GM21717 (cell line): ENCODE results near the gene VWC2L.

Source experiments
- ATAC-seq: cut with Tn5 transposase; IDR thresholded peaks from one replicate; pipeline ENCODE4 v1.9.1; 2021; ENCODE audit warnings: mild to moderate bottlenecking, moderate library complexity; ENCODE audit not compliant: unreplicated experiment

The VWC2L gene

DNA sequence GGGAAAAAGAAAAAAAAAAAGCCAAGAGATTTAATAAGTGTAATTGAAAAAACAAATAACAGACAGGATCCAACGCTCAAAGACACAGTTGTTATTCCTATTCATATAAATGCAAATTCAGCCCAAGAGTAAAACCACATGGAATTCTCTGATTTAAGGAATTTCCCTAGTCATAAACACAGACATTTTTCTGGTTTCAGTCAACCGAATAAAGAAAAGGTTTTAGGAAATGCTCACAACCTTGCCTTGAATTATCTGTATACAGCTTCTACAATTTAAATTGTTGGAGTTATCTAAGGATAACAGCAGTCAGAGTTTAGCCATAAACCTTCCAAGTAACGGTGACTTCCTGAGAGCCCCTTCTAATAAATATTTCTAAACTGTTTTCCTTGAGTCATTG is 122.7 kb downstream of the VWC2L start:
- no peak for ATAC-seq

DNA sequence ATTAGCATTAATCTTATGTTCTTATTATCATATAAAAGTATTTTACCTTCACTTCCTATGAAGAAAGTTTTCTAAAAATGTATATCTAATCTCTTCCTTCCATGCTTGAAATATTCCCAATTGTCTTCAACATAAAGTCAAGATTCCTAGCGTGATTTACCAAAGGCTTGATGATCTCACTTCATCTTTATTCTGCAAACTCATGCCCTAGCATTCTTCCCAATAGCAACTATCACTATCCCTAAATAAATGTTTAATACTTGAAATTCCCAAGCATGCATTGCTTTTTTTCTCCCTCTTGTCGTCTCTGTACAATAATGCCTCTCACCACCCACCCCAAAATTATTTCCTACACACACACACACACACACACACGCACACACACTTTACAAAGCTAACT is 125.8 kb downstream of the VWC2L start:
- no peak for ATAC-seq

DNA sequence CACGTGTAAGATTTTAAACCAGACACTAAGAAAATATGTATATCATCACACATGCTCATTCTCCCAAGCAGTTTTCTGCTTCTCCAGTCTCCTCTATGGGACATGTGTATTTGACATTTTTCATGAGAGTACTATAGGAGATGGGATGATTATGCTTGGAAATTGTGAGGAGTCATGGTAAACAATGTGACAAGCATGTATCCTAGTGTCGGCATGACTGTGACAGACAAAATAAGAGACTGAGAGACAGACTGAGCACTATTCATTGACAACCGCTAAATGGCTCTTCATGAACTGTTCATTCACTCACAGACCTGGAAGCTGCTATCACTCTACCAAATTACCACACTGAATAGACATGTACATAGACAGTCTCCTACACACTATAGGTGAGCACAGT is 127.1 kb downstream of the VWC2L start:
- ATAC-seq: no peak

DNA sequence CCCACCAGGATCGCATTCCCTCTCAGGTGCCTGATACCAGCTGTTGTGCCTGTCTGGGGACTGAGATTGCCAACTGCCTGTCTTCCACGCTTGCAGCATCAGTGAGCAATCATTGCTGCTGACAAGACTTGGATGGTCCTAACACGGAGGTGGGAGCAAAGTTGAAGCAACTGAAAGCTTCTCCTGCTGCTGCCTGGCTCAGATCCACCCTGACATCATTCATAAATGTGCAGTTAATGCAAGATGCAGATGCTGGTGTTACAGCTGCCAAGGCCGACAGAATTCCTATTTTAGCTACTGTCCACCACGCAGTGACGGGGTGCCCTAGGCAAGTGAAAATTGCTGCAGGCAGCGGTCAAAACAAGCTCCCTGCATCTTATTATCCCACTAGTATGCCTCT is 131.4 kb downstream of the VWC2L start:
- ATAC-seq: no peak

DNA sequence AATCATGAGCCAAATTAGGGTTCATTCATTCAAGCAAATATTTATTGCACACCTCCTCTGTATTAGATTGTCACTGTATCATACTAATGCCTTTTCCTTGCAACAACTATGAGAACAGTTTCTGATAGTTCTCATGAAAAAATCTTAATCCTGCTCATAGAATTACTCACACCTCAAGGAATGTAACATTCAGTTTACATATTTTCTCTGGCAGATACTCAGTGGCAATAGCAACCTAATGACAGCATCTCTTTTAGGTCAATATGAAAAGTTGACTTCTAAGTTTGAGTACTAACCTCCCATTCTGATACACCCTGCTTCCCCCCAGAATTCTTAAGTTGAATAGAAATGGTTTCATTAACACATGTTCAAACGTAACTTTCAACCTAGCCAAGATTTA is 132.0 kb downstream of the VWC2L start:
- no peak for ATAC-seq

DNA sequence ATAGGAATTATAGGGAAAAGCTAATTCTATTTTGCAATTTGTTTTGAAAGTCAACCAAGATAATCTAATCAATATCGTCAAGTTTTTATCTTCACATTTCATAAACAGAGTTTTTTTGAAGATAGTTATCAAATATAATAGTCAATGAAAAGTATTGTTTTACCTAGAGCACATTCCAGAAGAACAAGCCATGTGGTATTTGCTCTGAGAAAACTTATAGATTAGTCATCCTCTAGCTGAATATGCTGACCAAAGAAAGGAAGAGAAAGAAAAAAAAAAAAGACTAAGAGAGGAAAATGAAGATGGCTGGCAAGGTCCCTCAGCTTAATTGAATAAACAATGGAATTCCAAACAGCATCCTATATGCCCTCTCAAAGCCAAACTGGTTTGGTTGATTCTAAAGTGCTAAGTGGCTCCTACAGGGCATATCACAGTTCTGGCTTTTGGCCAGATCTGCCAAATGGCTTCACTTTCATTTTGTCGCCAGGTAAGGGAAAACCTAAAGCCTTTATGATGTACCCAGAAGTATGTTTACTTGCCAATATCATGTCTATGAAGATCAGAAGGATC is 132.6 kb downstream of the VWC2L start:
- ATAC-seq: no peak

DNA sequence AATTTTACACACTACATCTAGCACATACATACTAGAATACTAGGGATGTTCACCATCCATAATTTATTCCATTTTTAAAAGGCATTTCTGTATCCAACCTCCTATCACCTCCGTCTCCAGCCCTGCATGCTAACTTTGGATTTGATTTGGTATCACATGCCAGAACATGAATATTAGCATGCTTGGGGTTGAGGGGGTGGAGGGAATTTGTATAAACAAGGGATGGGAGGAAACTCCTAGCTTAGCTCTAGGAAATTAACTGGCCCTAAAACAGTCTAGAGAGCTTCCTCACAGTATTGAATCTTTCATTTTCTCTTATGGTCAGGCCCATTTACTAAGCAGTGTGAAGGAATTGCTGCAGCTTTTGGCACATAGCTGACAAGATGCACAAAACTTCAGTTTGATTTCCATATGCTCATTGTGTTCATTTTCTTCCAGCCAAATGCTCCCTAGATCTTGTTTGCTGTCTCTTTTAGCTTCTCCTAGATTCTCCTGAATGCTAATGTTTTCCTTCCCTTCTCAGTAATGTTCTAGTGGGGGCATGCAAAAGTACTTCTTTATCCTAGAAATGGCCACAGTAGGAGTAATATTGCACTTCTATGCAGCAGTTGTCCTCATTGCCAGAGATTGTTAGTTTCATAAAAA is 135.2 kb downstream of the VWC2L start:
- ATAC-seq: no peak

DNA sequence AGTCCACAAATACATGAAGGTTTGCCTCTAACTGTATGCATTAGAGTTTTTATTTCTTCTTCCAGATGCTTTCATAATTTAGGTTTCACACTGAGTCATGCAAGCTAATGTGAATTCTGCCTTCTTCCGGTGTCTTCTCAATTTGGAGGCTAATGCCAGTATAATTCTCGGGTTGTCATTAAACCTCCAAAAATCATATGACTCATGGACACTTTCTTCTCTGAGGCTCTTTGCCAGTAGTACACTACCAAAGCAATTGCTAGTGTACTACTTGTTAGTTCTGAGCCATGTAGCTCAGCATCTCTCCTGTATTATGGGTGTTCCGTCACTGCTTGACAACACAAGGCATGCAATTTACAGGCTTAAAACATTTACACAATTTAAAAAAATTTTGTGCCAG is 137.1 kb downstream of the VWC2L start:
- ATAC-seq: no peak

DNA sequence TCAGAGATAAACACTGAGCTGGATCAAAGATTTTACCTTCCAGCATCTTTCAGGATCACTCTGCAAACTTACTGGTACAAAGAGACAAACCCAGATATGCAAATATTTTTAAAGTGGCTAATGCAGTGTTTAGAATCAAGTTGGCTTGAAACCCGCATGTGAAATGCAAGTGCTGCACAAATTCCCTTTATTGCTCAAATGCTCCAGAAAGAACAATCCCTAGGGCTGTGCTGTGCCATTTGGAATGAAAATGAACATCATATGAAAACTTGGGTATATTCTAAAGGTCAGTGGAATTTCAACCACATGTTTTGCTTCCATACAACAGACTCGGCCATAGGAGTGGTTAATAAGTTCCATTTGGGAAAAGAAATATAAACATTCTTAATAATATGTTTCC is 139.1 kb downstream of the VWC2L start:
- no peak for ATAC-seq

DNA sequence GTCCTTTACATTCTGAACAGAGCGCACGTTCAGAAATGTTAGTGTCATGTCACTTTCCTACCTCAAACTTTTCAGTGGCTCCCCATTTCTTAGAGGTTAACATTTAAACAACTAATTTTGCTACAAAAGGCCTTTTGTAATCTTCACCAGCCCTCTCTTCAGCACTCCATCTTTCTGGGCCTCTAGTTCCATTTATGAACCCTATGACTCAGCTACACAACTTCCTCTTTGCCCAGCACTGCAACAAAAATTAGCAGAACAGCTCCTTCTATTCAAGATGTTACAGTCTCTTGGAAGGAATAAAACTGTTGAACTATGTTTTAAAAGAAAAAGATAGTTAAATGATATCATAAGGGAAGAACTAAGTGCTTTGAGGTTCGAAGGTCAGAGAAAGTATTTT is 139.9 kb downstream of the VWC2L start:
- no peak for ATAC-seq

DNA sequence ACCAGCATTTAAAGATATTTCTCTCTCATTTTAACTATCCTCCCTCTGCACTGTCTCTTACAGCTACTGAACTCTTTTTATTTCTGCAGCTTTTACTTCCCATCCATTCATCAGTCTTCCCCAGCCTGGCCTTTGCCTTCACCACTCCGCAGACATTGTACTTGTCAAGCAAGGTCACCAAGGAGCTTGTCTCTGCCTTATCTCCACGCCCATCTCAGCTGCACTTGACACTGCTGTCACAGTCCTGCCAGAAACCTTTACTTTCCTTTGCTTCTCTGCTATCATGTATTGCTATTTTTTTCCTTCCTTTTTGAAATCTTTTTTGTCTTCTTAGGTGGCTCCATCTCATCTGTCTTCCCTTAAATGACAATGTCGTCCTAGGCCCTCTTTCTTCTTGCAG is 147.0 kb downstream of the VWC2L start:
- no peak for ATAC-seq

DNA sequence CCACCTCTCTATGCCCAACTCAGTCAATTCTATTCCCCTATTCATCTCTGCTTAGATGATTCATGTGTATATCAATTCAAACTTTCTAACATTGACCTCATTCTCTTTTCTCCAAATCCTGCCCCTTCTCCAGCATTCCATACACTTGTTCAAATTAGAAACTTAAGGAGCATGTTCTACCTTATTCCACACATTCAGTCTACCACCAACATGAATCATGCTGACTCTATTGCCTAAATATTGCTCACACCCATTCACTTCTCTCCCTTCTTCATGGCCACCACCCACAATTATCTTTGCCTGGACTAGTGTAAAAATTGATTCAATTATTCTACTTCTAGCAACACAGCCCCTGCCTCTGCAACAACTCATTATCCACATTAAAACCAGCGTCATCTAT is 147.5 kb downstream of the VWC2L start:
- no peak for ATAC-seq

DNA sequence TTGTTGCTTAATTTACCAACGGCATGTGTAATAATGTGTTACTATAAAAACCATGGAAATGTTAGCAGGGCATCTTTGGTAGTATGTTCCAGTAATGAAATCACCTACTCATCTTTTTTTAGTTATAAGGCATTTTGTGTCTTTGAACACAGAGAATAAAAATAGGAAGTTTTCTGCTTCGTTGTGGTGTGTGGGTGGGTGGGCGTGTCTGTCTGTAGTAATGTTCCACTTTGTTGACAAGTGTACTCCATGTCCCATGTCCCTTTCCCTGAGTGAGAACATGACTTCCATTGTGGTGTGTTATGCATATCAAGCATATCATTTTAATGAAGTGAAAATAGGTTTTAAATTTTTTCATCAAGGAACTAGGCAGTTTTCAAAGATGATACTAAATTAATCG is 149.3 kb downstream of the VWC2L start:
- no peak for ATAC-seq

DNA sequence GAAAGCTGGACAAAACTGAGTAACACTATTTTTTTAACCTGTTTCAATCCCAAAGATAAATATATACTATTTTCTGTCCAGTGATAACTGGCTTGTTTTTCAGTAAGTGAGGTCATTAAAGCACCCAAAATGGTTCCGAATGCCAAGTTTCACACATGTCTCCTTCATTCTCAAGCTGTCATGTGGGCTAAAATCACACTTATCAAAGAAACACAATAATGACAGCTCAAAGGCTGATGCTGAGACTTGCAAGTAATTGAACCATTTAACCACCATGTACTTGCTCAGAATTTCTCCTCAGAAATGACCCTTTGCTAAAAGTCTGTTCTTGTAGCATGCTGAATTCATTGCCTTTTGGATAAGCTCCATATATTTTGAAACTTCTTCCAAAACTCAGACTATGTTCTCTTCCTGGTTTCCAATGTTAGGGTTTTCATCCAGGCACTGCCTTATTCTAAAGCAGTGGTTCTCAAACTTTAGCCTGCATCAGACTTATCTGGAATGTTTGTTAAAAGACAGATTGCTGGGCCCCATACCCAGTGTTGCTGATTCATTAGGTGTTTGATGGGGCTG is 149.8 kb downstream of the VWC2L start:
- ATAC-seq: no peak

DNA sequence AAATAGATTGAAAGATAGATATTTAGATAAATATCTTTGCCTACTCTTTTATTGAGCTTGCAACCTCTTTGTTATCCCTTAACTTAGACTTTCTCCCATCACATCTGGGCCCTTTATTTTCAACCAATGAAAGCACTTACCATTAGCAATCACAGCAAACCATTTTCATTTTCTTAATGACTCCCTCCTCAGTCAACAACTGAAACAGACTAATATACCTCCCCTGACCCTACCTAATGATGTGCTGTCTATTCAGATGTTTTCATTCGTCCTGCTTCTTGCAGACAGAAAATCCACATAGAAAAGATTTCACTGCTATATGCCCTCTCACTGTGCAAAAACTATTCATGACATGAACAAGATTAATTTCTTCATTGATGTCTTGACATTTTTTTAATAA is 154.4 kb downstream of the VWC2L start:
- no peak for ATAC-seq

DNA sequence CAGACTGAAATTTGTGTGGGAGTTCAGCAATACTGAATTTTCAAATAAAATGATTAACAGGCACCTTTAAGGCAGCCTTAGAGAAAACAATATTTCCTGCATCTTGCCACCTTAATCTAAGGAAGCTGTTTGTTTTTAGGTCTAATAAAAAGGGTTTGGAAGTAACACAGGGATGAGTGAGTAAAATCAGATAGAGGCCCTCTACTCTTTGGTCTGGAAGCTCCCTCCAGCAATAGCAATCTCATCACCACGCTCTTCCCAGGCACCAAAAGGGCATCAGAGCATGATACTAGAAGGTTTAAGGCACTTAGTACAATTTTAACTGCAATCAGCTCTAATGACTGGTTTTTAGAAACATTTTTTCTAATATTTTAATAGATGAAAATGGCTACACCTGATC is 155.6 kb downstream of the VWC2L start:
- no peak for ATAC-seq

DNA sequence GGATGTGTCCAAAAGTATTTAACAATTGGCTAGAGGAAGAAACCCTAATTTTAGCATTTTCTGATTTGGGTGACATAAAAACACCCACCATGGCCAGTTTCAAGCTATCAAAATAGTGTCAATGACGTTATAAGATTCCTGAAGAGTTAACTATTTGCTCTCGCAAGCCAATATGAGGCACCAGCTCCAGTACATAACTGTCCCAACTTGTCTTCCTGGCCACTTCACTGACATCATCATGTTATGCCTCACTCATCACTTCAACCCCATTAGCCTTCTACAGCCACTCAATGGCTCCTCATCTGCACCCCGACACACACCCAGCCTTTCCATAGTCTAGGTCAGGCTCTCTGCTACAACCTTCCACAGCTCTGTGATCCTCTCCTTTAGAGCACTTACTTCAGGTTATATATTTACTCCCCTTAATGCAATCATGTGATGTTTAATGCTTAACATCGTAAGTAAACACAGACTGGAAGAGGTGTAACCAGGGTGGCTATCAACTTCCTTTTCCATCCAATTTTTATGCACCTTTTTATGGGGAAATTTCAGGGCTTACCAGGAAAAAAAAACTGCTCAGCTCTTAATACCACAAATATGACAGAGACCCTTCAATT is 158.7 kb downstream of the VWC2L start:
- no peak for ATAC-seq

DNA sequence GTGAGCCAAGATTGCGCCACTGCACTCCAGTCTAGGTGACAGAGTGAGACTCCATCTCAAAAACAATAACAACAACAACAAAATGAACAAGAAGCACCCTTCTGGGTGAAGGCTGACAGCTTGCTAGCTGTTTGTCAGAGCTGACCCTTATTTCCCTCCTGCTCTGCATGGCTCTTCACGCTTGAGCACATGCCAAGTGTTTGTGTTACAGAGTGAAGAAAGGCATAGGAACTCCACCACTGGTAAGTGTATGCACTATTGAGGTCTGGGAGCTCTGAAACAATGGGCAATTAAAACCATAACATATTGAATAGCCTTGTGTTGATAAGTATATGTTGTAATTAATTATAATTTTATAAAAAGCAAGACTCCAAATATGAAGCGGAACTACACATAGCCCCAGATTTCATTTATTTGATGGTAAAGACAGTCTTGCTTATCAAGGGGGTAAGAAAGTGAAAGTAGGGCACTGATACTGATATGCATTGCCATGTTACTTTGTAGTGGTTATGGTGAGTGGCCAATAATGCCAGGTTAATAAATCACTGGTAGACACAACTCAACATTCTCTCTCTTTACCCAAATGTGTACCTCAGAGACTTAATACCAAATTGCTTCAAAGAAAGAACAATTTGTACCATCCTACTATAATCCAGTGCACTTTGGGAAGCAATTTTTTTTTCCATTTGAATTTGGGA is 163.4 kb downstream of the VWC2L start:
- ATAC-seq: no peak

DNA sequence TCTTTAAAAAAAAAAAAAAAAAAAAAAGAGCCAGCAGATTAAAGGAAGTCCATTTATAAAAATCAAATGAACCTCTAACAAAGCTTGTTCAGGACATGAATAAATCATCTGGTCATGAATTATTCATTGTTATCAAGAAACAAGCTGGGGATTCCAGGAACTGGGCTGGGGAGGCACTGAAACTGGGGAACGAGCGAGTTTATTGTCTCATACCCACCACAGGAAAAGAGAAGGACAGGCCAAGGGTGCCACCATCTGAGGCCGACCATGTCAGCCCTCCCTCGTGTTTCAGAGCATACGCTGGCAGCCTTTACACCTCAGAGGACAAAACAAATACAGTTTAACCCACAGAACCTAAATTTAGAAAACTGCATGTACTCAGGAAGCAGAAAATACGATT is 164.2 kb downstream of the VWC2L start:
- no peak for ATAC-seq

DNA sequence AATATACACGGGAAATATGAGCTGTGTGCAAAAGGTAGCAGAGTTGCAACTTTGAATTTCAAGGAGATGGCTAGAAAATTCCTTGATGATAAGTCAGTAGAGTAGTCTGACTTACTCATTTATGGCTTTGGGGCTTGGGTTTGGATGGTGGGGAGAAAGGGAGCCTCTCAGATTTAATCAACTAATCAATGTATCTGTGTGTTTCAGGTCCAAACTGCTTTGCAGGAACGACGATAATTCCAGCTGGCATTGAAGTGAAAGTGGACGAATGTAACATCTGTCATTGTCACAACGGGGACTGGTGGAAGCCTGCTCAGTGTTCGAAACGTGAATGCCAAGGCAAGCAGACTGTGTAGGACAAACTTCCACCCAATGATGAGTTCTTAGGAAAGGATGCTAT is 164.6 kb downstream of the VWC2L start:
- no peak for ATAC-seq

DNA sequence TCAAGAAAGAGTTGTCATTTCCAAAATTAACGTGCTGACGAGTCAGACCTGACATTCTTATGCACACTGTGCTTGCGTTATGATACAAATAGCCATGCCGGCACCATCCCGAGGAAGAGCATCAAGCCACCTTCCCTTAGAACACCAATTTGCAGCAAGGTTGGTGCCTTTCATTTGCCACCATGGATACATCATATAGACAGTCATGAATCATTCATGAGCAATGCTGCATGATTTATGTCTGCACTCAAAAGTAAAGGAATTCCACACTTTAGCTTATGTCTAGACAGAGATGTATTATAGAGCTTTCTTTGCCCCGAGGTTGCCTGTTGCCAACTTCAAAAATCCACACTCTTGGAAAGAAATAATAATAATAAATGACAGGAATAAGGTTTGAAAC is 166.9 kb downstream of the VWC2L start:
- ATAC-seq: no peak

DNA sequence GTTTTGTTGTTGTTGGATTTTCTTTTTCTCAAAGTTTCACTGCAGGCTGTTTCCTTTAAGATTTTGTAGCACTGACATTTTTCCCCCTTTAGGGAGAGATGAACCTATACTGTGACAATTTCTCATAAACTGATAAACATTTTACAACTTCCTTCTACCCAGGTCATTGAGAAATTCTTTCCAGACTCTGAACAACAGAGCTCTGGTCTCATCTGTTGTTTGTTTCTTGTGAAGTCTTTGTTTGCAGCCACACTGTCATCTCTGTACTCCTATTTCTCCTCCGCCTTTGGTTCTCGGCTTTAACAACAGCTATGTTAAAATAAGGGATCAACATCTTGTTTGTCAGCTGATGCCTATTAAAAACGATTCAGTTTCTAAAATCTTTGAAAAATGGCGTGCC is 167.6 kb downstream of the VWC2L start:
- no peak for ATAC-seq
